K562 (cell line): ENCODE data around the gene MUCL3. TPM values are rescaled to one million over a fixed set of nuclear protein-coding genes. Genes with fewer than 3 reads are reported as not detected.
A peak's percentile ranks its signal among the peaks of the same experiment; 100 is the strongest.

Experiments
- ARID2 ChIP-seq: fragments of 450-650 bp; IDR thresholded peaks from 2 replicates; pipeline ENCODE4 v1.6.1; 2017; ENCODE audit warnings: antibody characterized with exemption, mild to moderate bottlenecking
- ARID4B ChIP-seq: sonication (generic); formaldehyde crosslinking; IDR thresholded peaks from 2 replicates; pipeline ENCODE4 v1.8.0; 2022; ENCODE audit warnings: mild to moderate bottlenecking, missing genetic modification reagents
- BCL6 ChIP-seq: fragments of 250-450 bp; sonication (Bioruptor Pico); IDR thresholded peaks from 2 replicates; pipeline ENCODE4 v1.4.0; 2020
- CHD7 ChIP-seq: fragments of 200-600 bp; sonication (generic); IDR thresholded peaks from one replicate; pipeline ENCODE4 v1.6.1; 2012; ENCODE audit warnings: mild to moderate bottlenecking, low read depth, low read length, inconsistent platforms
- HDAC2 ChIP-seq: fragments of 450-650 bp; IDR thresholded peaks from 2 replicates; pipeline ENCODE4 v1.6.1; 2016; ENCODE audit warnings: mild to moderate bottlenecking
- HNRNPLL ChIP-seq: fragments of 200-400 bp; formaldehyde crosslinking; IDR thresholded peaks from 2 replicates; pipeline ENCODE4 v1.6.1; 2017; ENCODE audit warnings: low read length, low read depth, mild to moderate bottlenecking; ENCODE audit not compliant: poor library complexity, severe bottlenecking
- MAZ ChIP-seq, 2 experiments: fragments of 450-650 bp in 1 of 2; sonication (generic) in 1 of 2; formaldehyde crosslinking; IDR thresholded peaks in 1 of 2; conservative IDR thresholded peaks in 1 of 2; 2 replicates each; pipeline versions ENCODE4 v1.4.0 to v1.5.0; 2020; ENCODE audit warnings: mild to moderate bottlenecking in 1 of 2, missing genetic modification reagents in 1 of 2
- SIN3A ChIP-seq, 2 experiments: fragments of 150-350 bp in 1 of 2; IDR thresholded peaks; 2 replicates each; pipeline ENCODE4 v1.6.1; 2011 to 2016; ENCODE audit warnings: borderline replicate concordance in 2 of 2, low read depth in 2 of 2, low read length in 2 of 2, mild to moderate bottlenecking in 2 of 2, moderate library complexity in 2 of 2; ENCODE audit not compliant: control insufficient read depth in 1 of 2
- ZNF384 ChIP-seq: IDR thresholded peaks from 2 replicates; pipeline ENCODE4 v1.6.1; 2012; ENCODE audit warnings: low read depth, low read length, improper control_type of control experiment
- polyA plus RNA-seq, 8 experiments: library from polyadenylated mRNA; depleted of rRNA in 4 of 8; stranded (reverse) in 5 of 8; unstranded in 3 of 8; fragments of >200 nt; fragmentation: Nextera tagmentation in 2 of 8; fragmentation: Illumina TruSeq in 1 of 8; extraction: Ambion mirVana in 2 of 8; extraction: Trizol in 1 of 8; gene quantifications; 2 replicates each; pipeline versions ENCODE4 v1.2.1 to v1.2.3, GENCODE V29; 2011 to 2014; ENCODE audit warnings: inconsistent platforms in 1 of 8, missing spikeins in 1 of 8
- total RNA-seq, 7 experiments: library from RNA; depleted of rRNA in 6 of 7; stranded (reverse); fragments of >200 nt in 6 of 7; fragmentation: Illumina TruSeq in 2 of 7; extraction: Trizol in 2 of 7; gene quantifications; 2 replicates each; pipeline versions ENCODE4 v1.2.1 to v1.2.3, GENCODE V29; 2011 to 2021; ENCODE audit warnings: low replicate concordance in 1 of 7
- TF ChIP-seq, protein P1 (sequence below): fragments of 450-650 bp; formaldehyde crosslinking; conservative IDR thresholded peaks from 2 replicates; pipeline ENCODE4 v1.4.0; 2022; ENCODE audit warnings: mild to moderate bottlenecking, missing genetic modification characterization

Gene MUCL3
- total and polyA plus RNA-seq, 9 of the 15 experiments (the other 6 are each of a cell fraction or from before 2014, with no cell fraction given) = 0.07 TPM; not detected in 8

DNA sequence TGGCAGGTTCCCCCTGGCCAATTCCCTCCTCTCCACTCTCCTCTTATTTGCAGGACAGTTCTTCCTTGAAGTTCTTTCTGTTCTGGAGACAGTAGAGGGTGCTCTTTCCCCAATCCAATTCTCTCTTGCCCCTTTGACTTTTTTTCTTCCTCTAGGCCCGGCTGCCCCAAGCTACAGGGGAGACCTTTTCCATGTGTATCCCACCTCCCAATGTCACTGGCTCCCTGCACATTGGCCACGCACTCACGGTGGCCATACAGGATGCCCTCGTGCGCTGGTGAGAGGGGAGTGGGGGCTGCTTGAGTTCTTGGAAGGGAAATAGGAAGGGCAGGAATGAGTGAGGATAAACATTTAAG is 25.2 kb upstream of the MUCL3 start (continued):
- no peak for TF ChIP-seq CHD7
- TF ChIP-seq ARID2 = peak; percentile 75; the same call in 1 of the 2 replicates
- TF ChIP-seq MAZ (CRISPR knock-in tag; conservative IDR thresholded peaks at IDR 0.05 in 1 of 2, IDR thresholded peaks at IDR 0.05 in 1 of 2) = 0 out of 4 replicates have a peak, but pooled peaks of 1 of the 2 experiments have one; percentile 30
- no peak for TF ChIP-seq ARID4B
- no peak for TF ChIP-seq HDAC2
- TF ChIP-seq ZNF384 = peak; percentile 93
- TF ChIP-seq, protein P1, sequence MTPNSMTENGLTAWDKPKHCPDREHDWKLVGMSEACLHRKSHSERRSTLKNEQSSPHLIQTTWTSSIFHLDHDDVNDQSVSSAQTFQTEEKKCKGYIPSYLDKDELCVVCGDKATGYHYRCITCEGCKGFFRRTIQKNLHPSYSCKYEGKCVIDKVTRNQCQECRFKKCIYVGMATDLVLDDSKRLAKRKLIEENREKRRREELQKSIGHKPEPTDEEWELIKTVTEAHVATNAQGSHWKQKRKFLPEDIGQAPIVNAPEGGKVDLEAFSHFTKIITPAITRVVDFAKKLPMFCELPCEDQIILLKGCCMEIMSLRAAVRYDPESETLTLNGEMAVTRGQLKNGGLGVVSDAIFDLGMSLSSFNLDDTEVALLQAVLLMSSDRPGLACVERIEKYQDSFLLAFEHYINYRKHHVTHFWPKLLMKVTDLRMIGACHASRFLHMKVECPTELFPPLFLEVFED (CRISPR knock-in tag) = no peak
- TF ChIP-seq BCL6 = no peak
- TF ChIP-seq HNRNPLL = no peak
- TF ChIP-seq SIN3A (IDR thresholded peaks at IDR 0.05; ENCODE audit: borderline replicate concordance in 2 of 2, control insufficient read depth in 1 of 2, low read depth in 2 of 2, low read length in 2 of 2) = no peak
